PFSK-1 (cell line): ENCODE data around the gene DEFB132.

ENCODE experiments used
- FOXP2 ChIP-seq: optimal IDR thresholded peaks from 2 replicates; pipeline ENCODE3; 2011; ENCODE audit warnings: borderline replicate concordance, control low read depth, inconsistent platforms; ENCODE audit not compliant: insufficient read depth; ENCODE audit errors: extremely low read length, extremely low read depth
- POLR2AphosphoS5 ChIP-seq: IDR thresholded peaks from 2 replicates; pipeline ENCODE4 v1.6.1; 2012; ENCODE audit warnings: low read depth, mild to moderate bottlenecking, control low read depth, low read length, moderate library complexity
- SIN3A ChIP-seq: IDR thresholded peaks from 2 replicates; pipeline ENCODE4 v1.6.1; 2012; ENCODE audit warnings: mild to moderate bottlenecking, low read length, moderate library complexity, borderline replicate concordance; ENCODE audit not compliant: insufficient read depth
- TAF1 ChIP-seq: IDR thresholded peaks from 2 replicates; pipeline ENCODE4 v1.6.1; 2012; ENCODE audit warnings: low read length, control low read depth, borderline replicate concordance; ENCODE audit not compliant: insufficient read depth
- TF ChIP-seq, protein P1 (sequence below), 2 experiments: IDR thresholded peaks; 2 replicates each; pipeline versions ENCODE4 v1.6.1 to v1.8.0; 2011 to 2012; ENCODE audit warnings: low read depth in 2 of 2, low read length in 2 of 2, control low read depth in 1 of 2, inconsistent platforms in 1 of 2, mild to moderate bottlenecking in 1 of 2, moderate library complexity in 1 of 2; ENCODE audit not compliant: insufficient read depth in 1 of 2

The DEFB132 gene

DNA sequence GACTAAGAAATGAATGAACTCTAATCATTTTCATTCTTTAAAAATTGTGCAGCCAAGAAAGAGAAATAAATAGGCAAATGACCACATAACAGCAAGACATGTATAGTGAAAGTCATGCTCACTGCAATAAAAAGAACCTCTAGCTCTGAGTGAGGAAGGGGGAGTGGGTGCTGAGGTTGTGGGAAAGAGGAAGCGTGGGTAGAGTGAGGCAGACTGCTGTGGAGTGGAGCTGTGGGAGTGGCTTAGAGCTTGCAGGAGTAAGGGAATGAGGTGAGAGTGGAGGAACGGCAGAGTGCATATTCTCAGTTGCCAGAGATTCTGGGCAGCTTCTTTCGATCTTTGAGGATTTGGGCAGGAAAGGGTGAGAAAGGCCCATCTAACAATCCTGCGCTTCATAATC is 20.0 kb upstream of the DEFB132 start:
- TF ChIP-seq TAF1: no peak
- TF ChIP-seq, protein P1, sequence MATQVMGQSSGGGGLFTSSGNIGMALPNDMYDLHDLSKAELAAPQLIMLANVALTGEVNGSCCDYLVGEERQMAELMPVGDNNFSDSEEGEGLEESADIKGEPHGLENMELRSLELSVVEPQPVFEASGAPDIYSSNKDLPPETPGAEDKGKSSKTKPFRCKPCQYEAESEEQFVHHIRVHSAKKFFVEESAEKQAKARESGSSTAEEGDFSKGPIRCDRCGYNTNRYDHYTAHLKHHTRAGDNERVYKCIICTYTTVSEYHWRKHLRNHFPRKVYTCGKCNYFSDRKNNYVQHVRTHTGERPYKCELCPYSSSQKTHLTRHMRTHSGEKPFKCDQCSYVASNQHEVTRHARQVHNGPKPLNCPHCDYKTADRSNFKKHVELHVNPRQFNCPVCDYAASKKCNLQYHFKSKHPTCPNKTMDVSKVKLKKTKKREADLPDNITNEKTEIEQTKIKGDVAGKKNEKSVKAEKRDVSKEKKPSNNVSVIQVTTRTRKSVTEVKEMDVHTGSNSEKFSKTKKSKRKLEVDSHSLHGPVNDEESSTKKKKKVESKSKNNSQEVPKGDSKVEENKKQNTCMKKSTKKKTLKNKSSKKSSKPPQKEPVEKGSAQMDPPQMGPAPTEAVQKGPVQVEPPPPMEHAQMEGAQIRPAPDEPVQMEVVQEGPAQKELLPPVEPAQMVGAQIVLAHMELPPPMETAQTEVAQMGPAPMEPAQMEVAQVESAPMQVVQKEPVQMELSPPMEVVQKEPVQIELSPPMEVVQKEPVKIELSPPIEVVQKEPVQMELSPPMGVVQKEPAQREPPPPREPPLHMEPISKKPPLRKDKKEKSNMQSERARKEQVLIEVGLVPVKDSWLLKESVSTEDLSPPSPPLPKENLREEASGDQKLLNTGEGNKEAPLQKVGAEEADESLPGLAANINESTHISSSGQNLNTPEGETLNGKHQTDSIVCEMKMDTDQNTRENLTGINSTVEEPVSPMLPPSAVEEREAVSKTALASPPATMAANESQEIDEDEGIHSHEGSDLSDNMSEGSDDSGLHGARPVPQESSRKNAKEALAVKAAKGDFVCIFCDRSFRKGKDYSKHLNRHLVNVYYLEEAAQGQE (IDR thresholded peaks at IDR 0.05; ENCODE audit: insufficient read depth in 1 of 2, low read depth in 2 of 2, low read length in 2 of 2): no peak
- TF ChIP-seq POLR2AphosphoS5: no peak
- no peak for TF ChIP-seq SIN3A
- no peak for TF ChIP-seq FOXP2

DNA sequence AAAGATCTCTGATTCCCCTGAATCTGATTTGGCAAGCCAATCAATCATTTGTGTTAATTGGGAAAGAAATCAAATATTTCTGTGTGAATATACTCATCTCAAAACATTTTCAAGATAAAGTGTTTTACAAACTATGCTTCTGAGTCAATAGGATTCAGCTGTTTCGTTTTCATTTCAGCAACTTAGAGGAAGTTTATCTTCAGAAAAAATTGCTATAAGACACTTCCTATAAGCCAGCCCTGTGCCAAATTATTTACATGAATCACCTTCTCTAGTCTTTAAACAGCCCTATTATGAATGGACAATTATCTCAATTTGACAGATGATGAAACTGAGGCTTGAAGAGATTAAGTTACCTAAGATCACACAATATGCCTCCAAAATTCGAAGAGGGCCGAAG is 19.6 kb upstream of the DEFB132 start:
- TF ChIP-seq POLR2AphosphoS5 (no peak), SIN3A (no peak), TAF1 (no peak)

DNA sequence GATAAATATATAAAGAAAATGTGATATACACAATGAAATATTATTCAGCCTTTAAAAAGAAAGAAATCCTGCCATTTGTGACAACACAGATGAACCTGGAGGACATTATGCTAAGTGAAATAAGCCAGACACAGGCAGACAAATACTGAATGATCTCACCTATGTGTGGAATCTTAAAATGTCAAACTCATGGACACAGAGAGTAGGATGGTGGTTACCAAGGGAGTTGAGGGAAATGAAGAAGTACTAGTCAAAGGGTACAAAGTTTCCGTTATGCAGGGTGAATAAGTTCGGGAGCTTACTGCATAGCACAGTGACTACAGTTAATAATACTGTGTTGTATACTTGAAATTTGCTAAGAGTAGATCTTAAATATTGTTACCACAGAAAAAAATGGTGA is 14.6 kb upstream of the DEFB132 start:
- TF ChIP-seq POLR2AphosphoS5 (no peak), SIN3A (no peak)
- TF ChIP-seq, protein P1 (IDR thresholded peaks at IDR 0.05; ENCODE audit: insufficient read depth in 1 of 2, low read depth in 2 of 2, low read length in 2 of 2): no peak

DNA sequence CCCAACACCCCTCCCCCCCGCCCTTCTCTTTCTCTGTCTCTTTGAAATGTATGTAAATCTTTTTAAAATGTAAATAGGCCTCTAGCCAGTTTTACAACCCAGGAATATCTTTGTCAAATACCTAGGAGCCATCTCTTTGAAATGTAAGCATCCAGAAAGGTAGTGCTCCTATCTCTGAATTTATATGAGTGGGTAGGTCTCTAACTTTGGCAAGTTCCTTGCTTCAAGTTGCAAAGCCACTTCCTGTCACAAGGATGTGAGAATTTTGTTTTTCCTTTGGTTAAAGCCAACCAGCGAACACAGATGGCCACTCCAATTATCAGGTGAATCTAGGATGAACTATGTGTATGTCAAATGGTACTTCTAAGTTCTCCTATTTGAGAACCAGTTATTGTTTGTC is 6.2 kb upstream of the DEFB132 start:
- TF ChIP-seq TAF1 (no peak), SIN3A (no peak)
- TF ChIP-seq, protein P1 (IDR thresholded peaks at IDR 0.05; ENCODE audit: insufficient read depth in 1 of 2, low read depth in 2 of 2, low read length in 2 of 2): no peak

DNA sequence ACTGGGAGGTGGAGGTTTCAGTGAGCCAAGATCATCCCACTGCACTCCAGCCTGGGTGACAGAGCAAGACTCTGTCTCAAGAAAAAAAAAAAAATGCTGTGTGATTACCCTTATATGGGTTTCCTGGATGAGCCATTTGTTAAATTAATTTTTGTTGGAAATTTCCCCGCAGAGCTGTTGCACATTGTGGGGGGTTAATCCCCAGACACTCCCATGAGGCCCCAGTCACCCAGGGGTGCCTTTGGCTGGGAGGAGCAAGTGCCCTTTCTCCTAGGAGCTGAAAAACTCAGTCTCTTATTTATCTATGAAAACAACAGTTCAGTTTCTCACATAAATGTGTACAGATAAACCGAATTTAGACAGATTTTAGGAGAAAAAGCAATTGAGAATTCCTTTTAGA is 4.7 kb upstream of the DEFB132 start:
- no peak for TF ChIP-seq FOXP2
- no peak for TF ChIP-seq POLR2AphosphoS5
- no peak for TF ChIP-seq SIN3A
- TF ChIP-seq, protein P1 (IDR thresholded peaks at IDR 0.05; ENCODE audit: insufficient read depth in 1 of 2, low read depth in 2 of 2, low read length in 2 of 2): no peak
- TF ChIP-seq TAF1: no peak
